Measurements from ENCODE around the gene CLCNKA.

DNA sequence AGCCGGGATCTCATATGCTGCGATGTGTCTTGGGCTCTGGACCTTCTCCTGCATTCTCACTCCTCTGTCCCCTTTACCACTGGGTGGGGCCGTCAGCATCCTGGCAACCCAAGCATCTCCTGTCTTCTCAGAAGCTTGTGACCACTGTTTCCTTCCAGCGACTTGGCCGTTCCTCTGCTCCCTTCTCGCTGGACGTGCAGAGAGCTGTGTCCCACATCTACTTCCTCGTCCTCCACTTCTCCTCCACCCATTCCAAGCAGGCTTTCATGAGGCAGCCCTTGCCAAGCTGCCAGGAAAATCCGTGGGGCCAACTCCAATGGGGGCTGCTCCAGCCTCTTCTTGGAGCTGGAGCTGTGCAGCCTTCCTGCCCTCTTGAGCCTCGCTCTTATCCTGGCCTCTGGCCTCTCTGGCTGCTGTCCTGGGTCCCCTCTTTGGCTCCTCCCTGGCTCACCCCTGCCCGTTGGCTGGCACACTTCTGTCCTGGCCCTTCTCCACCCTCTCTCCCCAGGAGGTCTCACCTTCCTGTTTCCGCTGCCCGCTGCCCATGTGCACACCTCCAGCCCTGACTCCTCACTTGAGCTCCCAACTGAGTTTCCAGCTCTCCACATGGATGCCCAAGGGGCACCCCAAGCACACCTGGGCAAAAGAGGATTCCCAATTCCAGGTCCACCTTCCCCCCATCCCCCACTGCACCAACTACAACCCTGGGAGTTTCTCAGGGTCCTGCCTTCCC, 42.9 kb downstream of the CLCNKA start:
- TF ChIP-seq EZH2phosphoT487 (IDR thresholded peaks at IDR 0.05; ENCODE audit: low read depth, severe bottlenecking, unreplicated experiment) (no peak), EZH2 (IDR thresholded peaks at IDR 0.05; ENCODE audit: borderline replicate concordance) (no peak)
- TF ChIP-seq, protein P1, sequence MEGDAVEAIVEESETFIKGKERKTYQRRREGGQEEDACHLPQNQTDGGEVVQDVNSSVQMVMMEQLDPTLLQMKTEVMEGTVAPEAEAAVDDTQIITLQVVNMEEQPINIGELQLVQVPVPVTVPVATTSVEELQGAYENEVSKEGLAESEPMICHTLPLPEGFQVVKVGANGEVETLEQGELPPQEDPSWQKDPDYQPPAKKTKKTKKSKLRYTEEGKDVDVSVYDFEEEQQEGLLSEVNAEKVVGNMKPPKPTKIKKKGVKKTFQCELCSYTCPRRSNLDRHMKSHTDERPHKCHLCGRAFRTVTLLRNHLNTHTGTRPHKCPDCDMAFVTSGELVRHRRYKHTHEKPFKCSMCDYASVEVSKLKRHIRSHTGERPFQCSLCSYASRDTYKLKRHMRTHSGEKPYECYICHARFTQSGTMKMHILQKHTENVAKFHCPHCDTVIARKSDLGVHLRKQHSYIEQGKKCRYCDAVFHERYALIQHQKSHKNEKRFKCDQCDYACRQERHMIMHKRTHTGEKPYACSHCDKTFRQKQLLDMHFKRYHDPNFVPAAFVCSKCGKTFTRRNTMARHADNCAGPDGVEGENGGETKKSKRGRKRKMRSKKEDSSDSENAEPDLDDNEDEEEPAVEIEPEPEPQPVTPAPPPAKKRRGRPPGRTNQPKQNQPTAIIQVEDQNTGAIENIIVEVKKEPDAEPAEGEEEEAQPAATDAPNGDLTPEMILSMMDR (IDR thresholded peaks at IDR 0.05; ENCODE audit: poor library complexity) = no peak
